Thyroid gland (tissue), 4 donors: ENCODE measurements around the gene TCEAL1. TPM values are rescaled to one million over a fixed set of nuclear protein-coding genes. Genes with fewer than 3 reads are reported as not detected.

Source experiments
- DNase-seq, 2 donors: peaks; one replicate each; pipeline ENCODE4 v3.0.0-alpha.2; 2019
- H3K27ac ChIP-seq, 3 donors: fragments of 200-600 bp; sonication (generic); 1 replicate in 2 of 3; 2 replicates in 1 of 3; pipeline ENCODE4 v1.5.1; 2016 to 2019; ENCODE audit warnings: mild to moderate bottlenecking in 1 of 3, moderate library complexity in 1 of 3
- H3K27me3 ChIP-seq: fragments of 200-600 bp; sonication (generic); one replicate; pipeline ENCODE4 v1.5.1; 2019
- H3K36me3 ChIP-seq, 2 donors: fragments of 200-600 bp; sonication (generic); one replicate each; pipeline ENCODE4 v1.5.1; 2016 to 2019
- H3K4me1 ChIP-seq, 2 donors: fragments of 200-600 bp; sonication (generic); one replicate each; pipeline ENCODE4 v1.5.1; 2017 to 2019
- H3K4me3 ChIP-seq, 3 donors: fragments of 200-600 bp; sonication (generic); replicated peaks in 1 of 3; 1 replicate in 2 of 3; 2 replicates in 1 of 3; pipeline ENCODE4 v1.5.1; 2016; ENCODE audit warnings: mild to moderate bottlenecking in 1 of 3
- H3K9me3 ChIP-seq: fragments of 200-600 bp; sonication (generic); one replicate; pipeline ENCODE4 v1.5.1; 2017
- POLR2A ChIP-seq, 2 donors: fragments of 450-650 bp; IDR thresholded peaks; one replicate each; pipeline ENCODE4 v1.6.1; 2017; ENCODE audit warnings: antibody characterized with exemption in 2 of 2, mild to moderate bottlenecking in 2 of 2, moderate library complexity in 1 of 2
- WGBS, 2 donors: methylation state at CpG; one replicate each; pipeline ENCODE4 v1.1.5; 2017; 5-methylcytosine and 5-hydroxymethylcytosine counted together
- intact Hi-C: fragments of 100-400 bp; cut with DNase I; formaldehyde crosslinking; loops from one replicate; pipeline ENCODE4 v1.15.1; 2023
- total RNA-seq, 4 donors: library from RNA; depleted of rRNA; stranded (reverse); fragments of >200 nt; gene quantifications; one replicate each; pipeline ENCODE4 v1.2.3, GENCODE V29; 2016
- TF ChIP-seq, protein P1 (sequence below), 6 experiments: fragments of 200-600 bp in 3 of 6; fragments of 450-650 bp in 3 of 6; sonication (generic) in 3 of 6; IDR thresholded peaks; one replicate each; pipeline ENCODE4 v1.5.1; 2016 to 2019; ENCODE audit warnings: antibody characterized with exemption in 6 of 6, mild to moderate bottlenecking in 2 of 6, inconsistent platforms in 1 of 6, moderate library complexity in 1 of 6

TCEAL1 gene
- total RNA-seq, 4 donors from 2014 or later: 58.2 to 79.0 (median 65.5) TPM

DNA sequence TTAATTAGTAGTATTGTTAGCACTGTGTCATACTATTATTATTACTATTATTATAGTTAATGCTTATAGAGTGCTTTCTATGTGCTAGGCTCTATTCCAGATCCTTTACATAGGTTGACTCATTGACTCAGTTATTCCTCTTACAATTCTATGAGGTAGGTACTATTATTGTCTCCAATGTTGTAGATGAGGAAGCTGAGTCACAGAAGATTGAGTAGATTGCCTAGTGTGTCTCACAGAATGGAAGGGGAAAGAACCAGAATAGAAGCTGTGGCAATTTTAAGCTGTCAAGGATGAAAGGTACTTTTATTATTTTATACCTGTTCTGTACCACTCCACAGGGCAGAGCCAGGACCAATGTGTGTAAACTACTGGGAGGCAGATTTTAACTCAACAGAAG lies 1.9 kb upstream of the TCEAL1 start:
- Histone ChIP-seq H3K4me3 (no peak overlapping the region), H3K4me1 (peaks cover 0 to 3% of the 10 kb centered on the region in 2 donors), H3K9me3 (no peaks in the 10 kb centered on the region), H3K36me3 (no peaks in the 10 kb centered on the region), H3K27me3 (no peaks in the 10 kb centered on the region), H3K27ac (peak overlapping the region in 1 of 3 donors; percentile 2)
- TF ChIP-seq, protein P1, sequence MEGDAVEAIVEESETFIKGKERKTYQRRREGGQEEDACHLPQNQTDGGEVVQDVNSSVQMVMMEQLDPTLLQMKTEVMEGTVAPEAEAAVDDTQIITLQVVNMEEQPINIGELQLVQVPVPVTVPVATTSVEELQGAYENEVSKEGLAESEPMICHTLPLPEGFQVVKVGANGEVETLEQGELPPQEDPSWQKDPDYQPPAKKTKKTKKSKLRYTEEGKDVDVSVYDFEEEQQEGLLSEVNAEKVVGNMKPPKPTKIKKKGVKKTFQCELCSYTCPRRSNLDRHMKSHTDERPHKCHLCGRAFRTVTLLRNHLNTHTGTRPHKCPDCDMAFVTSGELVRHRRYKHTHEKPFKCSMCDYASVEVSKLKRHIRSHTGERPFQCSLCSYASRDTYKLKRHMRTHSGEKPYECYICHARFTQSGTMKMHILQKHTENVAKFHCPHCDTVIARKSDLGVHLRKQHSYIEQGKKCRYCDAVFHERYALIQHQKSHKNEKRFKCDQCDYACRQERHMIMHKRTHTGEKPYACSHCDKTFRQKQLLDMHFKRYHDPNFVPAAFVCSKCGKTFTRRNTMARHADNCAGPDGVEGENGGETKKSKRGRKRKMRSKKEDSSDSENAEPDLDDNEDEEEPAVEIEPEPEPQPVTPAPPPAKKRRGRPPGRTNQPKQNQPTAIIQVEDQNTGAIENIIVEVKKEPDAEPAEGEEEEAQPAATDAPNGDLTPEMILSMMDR (IDR thresholded peaks at IDR 0.05): no peak
- intact Hi-C loops: no loop called here
- DNase-seq: no peak

DNA sequence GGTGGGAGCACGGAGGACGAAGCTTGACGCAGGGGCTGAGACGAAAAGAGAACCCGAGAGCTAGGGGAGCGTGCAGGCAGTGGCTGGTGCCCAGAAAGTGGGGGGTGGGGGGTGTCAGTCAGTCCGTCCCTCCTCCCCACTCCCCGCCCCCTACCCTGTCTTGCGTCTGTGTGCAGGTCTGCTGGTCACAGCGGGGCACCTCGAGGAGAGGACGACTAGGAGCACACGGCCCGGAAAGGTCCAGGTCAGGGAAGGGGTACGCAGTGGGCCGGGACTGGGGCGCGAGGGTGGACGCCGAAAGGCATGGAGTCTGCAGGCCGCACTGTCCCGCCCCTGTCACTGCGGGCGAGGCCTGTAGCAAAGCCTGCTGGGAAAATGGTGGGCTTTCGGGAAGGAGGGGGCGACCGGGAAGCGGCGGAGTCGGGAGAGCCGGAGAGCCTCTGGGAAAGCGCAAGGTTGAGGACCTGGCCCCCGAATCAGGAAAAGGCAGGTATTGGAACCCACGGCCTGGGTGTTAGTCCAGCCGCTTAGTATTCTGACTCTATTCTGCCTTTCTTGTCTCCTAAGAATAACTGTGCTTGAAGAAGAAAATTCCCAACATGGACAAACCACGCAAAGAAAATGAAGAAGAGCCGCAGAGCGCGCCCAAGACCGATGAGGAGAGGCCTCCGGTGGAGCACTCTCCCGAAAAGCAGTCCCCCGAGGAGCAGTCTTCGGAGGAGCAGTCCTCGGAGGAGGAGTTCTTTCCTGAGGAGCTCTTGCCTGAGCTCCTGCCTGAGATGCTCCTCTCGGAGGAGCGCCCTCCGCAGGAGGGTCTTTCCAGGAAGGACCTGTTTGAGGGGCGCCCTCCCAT lies 769 bp downstream of the TCEAL1 start:
- intact Hi-C loops: no loop called here

DNA sequence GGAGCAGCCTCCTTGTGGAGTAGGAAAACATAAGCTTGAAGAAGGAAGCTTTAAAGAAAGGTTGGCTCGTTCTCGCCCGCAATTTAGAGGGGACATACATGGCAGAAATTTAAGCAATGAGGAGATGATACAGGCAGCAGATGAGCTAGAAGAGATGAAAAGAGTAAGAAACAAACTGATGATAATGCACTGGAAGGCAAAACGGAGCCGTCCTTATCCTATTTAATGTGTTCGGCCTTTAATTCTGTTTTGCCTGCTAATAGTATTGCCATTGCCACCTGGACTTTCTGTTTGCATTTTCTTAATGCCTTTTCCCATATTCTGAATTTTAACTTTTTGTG lies 1.4 kb downstream of the TCEAL1 start:
- peak overlapping the region in 2 of 3 donors; percentile 19 to 50 for H3K4me3 ChIP-seq
- H3K9me3 ChIP-seq: no peaks in the 10 kb centered on the region
- no peak for TF ChIP-seq POLR2A (IDR thresholded peaks at IDR 0.05)
- TF ChIP-seq, protein P1 (IDR thresholded peaks at IDR 0.05): peak in 1 of 6 experiments; percentile 15
- DNase-seq: no peak
- no peaks in the 10 kb centered on the region for H3K27me3 ChIP-seq
- intact Hi-C loops: no loop called here
- peaks cover 0 to 3% of the 10 kb centered on the region in 2 donors for H3K4me1 ChIP-seq
- H3K36me3 ChIP-seq: no peaks in the 10 kb centered on the region
- peak overlapping the region; percentile 92 to 98 (median 95) for H3K27ac ChIP-seq
- WGBS, 2 donors: 10 to 12% methylated on average over 6 of the region's 6 CpGs

More for the DNA sequence above, 769 bp downstream of the TCEAL1 start:
- Histone ChIP-seq H3K4me1 (peaks cover 0 to 3% of the 10 kb centered on the region in 2 donors), H3K36me3 (no peaks in the 10 kb centered on the region), H3K4me3 (peak overlapping the region in 2 of 3 donors; percentile 19 to 50), H3K27me3 (no peaks in the 10 kb centered on the region), H3K9me3 (no peaks in the 10 kb centered on the region), H3K27ac (peak overlapping the region; percentile 92 to 98 (median 95))
- 1% methylated on average over 15 to 29 of the region's 49 CpGs for WGBS, 2 donors
- peak; percentile 69 to 75 for DNase-seq
- TF ChIP-seq, protein P1 (IDR thresholded peaks at IDR 0.05): peak in 2 of 6 experiments; percentile 15 to 26
- peak in 1 of 2 donors; percentile 72 for TF ChIP-seq POLR2A (IDR thresholded peaks at IDR 0.05)

DNA sequence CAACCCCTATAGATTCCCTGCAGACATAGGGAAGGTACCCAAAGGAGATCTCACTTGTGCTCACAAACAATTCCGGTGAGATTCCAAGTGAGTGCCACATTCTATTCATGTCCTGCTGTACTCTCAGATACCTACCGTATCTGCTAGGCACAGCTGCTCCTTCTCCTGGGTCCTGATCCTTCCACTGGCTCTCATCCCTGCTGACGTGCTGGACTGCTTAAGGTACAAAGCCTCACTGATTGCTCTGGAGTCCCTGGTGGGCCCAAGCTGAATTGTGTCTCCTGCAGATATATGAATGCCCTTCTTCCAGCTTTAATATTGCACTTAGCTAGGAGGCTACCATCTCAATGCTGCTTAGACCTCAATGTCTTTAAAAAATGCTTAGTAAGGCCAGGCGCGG lies 2.4 kb downstream of the TCEAL1 start:
- Histone ChIP-seq H3K9me3 (no peaks in the 10 kb centered on the region), H3K4me1 (peaks cover 0 to 3% of the 10 kb centered on the region in 2 donors), H3K27me3 (no peaks in the 10 kb centered on the region), H3K36me3 (no peaks in the 10 kb centered on the region), H3K27ac (no peak overlapping the region), H3K4me3 (no peak overlapping the region)
- WGBS, 2 donors: 97 to 100% methylated on average over 1 to 5 of the region's 5 CpGs
- intact Hi-C loops: no loop called here
- TF ChIP-seq, protein P1 (IDR thresholded peaks at IDR 0.05): no peak
- TF ChIP-seq POLR2A (IDR thresholded peaks at IDR 0.05): no peak
- DNase-seq: no peak

DNA sequence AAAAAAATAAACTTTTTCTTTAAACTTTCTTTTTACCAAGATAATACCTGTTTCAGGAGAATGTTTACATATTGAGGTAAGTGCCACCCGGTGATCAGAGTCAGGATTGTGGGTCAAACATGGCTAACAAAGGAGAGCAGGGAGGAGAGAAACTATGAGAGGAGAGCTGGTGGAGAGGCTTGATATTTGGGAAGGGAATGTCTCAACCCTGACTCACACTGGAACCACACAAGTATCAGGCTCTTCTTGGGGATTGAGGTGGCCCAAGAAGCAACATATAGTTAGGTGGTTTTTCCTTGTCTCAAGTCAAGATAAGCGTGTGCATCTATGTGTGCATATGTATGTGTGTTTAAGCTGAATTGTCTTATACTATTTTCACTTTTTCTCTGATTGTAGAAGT lies 6.7 kb downstream of the TCEAL1 start:
- 81 to 90% methylated on average over 2 of the region's 2 CpGs for WGBS, 2 donors
- intact Hi-C loops: no loop called here
- TF ChIP-seq, protein P1 (IDR thresholded peaks at IDR 0.05): no peak
- TF ChIP-seq POLR2A (IDR thresholded peaks at IDR 0.05): no peak
- Histone ChIP-seq H3K27ac (no peak overlapping the region), H3K9me3 (no peaks in the 10 kb centered on the region), H3K27me3 (no peaks in the 10 kb centered on the region), H3K4me3 (no peak overlapping the region), H3K36me3 (no peaks in the 10 kb centered on the region), H3K4me1 (peaks cover 0 to under 1% of the 10 kb centered on the region in 2 donors)
- DNase-seq: no peak
